GM12878 (cell line): ENCODE results near the gene CCR5AS.

Source experiments
- ATAC-seq: fragments of 200-7000 bp; cut with Tn5 transposase; 3 replicates; pipeline ENCODE4 v1.9.1; 2020; ENCODE audit warnings: mild to moderate bottlenecking, moderate library complexity
- BruUV-seq: library from RNA; stranded (reverse); fragments of 400-500 nt; replicated peaks from 2 replicates; lab custom pipeline; 2021; lab: Mats Ljungman, UMichigan
- CTCF ChIA-PET: fragments of 300-600 bp; sonication (Branson Sonifier 250); formaldehyde crosslinking; extraction: SDS; loops from one replicate; lab custom pipeline; 2021; ENCODE audit warnings: inconsistent platforms; lab: Yijun Ruan, JAX
- POLR2A ChIA-PET: fragments of 350-600 bp; formaldehyde crosslinking; extraction: SDS; loops from one replicate; lab custom pipeline; 2021; ENCODE audit warnings: inconsistent platforms; lab: Charles Lee
- RAD21 ChIA-PET: fragments of 300-600 bp; sonication (Branson Sonifier 250); formaldehyde crosslinking; loops from one replicate; lab custom pipeline; 2023; ENCODE audit warnings: antibody characterized with exemption; ENCODE audit not compliant: unreplicated experiment; lab: Charles Lee
- SMC1A ChIA-PET: fragments of 300-600 bp; sonication (Branson Sonifier 250); formaldehyde crosslinking; loops from one replicate; lab custom pipeline; 2023; ENCODE audit not compliant: unreplicated experiment, uncharacterized antibody; lab: Charles Lee
- DNase-seq: peaks from one replicate; pipeline ENCODE4 v3.0.0-alpha.2; 2011; ENCODE audit warnings: low read depth, low spot score
- FAIRE-seq: peaks from 3 replicates; lab custom pipeline; 2011; peaks lifted over from hg19 to GRCh38; lab: Jason Lieb, UNC
- H2AFZ ChIP-seq: 2 replicates; pipeline ENCODE4 v1.6.0; 2011; ENCODE audit warnings: low read depth, low read length, control low read depth; ENCODE audit not compliant: control insufficient read depth
- H3K27ac ChIP-seq: 2 replicates; pipeline ENCODE4 v1.5.1; 2011; ENCODE audit warnings: control low read depth; ENCODE audit not compliant: control insufficient read depth, insufficient read depth
- H3K27me3 ChIP-seq, 2 experiments: replicated peaks in 1 of 2; 2 replicates each; pipeline versions ENCODE4 v1.6.0 to v1.6.1; 2011; ENCODE audit warnings: low read length in 1 of 2; ENCODE audit not compliant: control insufficient read depth in 2 of 2, insufficient read depth in 2 of 2
- H3K36me3 ChIP-seq, 2 experiments: 2 replicates each; pipeline ENCODE4 v1.5.1; 2011; ENCODE audit warnings: low read length in 1 of 2; ENCODE audit not compliant: control insufficient read depth in 2 of 2, insufficient read depth in 2 of 2
- H3K4me1 ChIP-seq: 2 replicates; pipeline ENCODE4 v1.6.1; 2011; ENCODE audit warnings: mild to moderate bottlenecking, low read length, moderate library complexity, mixed read lengths; ENCODE audit not compliant: control insufficient read depth, insufficient read depth
- H3K4me2 ChIP-seq: 2 replicates; pipeline ENCODE4 v1.6.0; 2011; ENCODE audit warnings: control low read depth; ENCODE audit not compliant: control insufficient read depth, insufficient read depth
- H3K4me3 ChIP-seq: fragments of 200-600 bp; sonication (generic); 2 replicates; pipeline ENCODE4 v1.5.1; 2016
- H3K79me2 ChIP-seq: 2 replicates; pipeline ENCODE4 v1.6.0; 2011; ENCODE audit warnings: low read length; ENCODE audit not compliant: control insufficient read depth, insufficient read depth
- H3K9ac ChIP-seq: 2 replicates; pipeline ENCODE4 v1.8.0; 2011; ENCODE audit warnings: low read length, control low read depth, mixed read lengths; ENCODE audit not compliant: control insufficient read depth, insufficient read depth
- H3K9me3 ChIP-seq: replicated peaks from 3 replicates; pipeline ENCODE4 v1.5.1; 2011; ENCODE audit warnings: mild to moderate bottlenecking, low read length; ENCODE audit not compliant: control insufficient read depth, insufficient read depth
- H4K20me1 ChIP-seq: 2 replicates; pipeline ENCODE4 v1.6.0; 2011; ENCODE audit not compliant: control insufficient read depth, insufficient read depth
- BHLHE40 ChIP-seq, 2 experiments: fragments of 450-650 bp in 1 of 2; IDR thresholded peaks; 2 replicates each; pipeline ENCODE4 v1.6.1; 2011 to 2017; ENCODE audit warnings: low read depth in 2 of 2, borderline replicate concordance in 1 of 2, improper control_type of control experiment in 1 of 2, low read length in 1 of 2, mild to moderate bottlenecking in 1 of 2
- CBX5 ChIP-seq: sonication (generic); IDR thresholded peaks from 2 replicates; pipeline ENCODE4 v1.6.1; 2016; ENCODE audit warnings: low read depth, moderate library complexity, mild to moderate bottlenecking, inconsistent platforms
- CTCF ChIP-seq, 3 experiments: IDR thresholded peaks in 2 of 3; conservative IDR thresholded peaks in 1 of 3; 2 replicates each; pipeline ENCODE4 v1.5.1; 2011; ENCODE audit warnings: low read depth in 3 of 3, low read length in 3 of 3, mild to moderate bottlenecking in 3 of 3, control low read depth in 2 of 3, moderate library complexity in 2 of 3, inconsistent platforms in 1 of 3, mixed read lengths in 1 of 3; ENCODE audit not compliant: control insufficient read depth in 2 of 3, insufficient read depth in 1 of 3; ENCODE audit errors: extremely low read depth in 1 of 3
- EGR1 ChIP-seq, 2 experiments: IDR thresholded peaks; 1 replicate in 1 of 2; 2 replicates in 1 of 2; pipeline ENCODE4 v1.6.1; 2011 to 2012; ENCODE audit warnings: low read depth in 2 of 2, low read length in 2 of 2, borderline replicate concordance in 1 of 2, mild to moderate bottlenecking in 1 of 2, moderate library complexity in 1 of 2
- ETV6 ChIP-seq, 2 experiments: fragments of 450-650 bp in 1 of 2; IDR thresholded peaks in 1 of 2; conservative IDR thresholded peaks in 1 of 2; 2 replicates each; pipeline ENCODE4 v1.6.1; 2014; ENCODE audit warnings: antibody characterized with exemption in 1 of 2, borderline replicate concordance in 1 of 2, low read depth in 1 of 2, mild to moderate bottlenecking in 1 of 2, moderate library complexity in 1 of 2
- IKZF1 ChIP-seq: fragments of 450-650 bp; conservative IDR thresholded peaks from 2 replicates; pipeline ENCODE4 v1.6.1; 2017; ENCODE audit warnings: antibody characterized with exemption, mild to moderate bottlenecking
- IRF4 ChIP-seq: IDR thresholded peaks from 2 replicates; pipeline ENCODE4 v1.6.1; 2011; ENCODE audit warnings: low read depth, low read length
- NBN ChIP-seq: fragments of 450-650 bp; IDR thresholded peaks from 2 replicates; pipeline ENCODE4 v1.6.1; 2016
- NRF1 ChIP-seq: conservative IDR thresholded peaks from 2 replicates; pipeline ENCODE4 v1.6.1; 2011; ENCODE audit warnings: mild to moderate bottlenecking, low read depth, low read length, improper control_type of control experiment
- POU2F2 ChIP-seq: IDR thresholded peaks from 3 replicates; pipeline ENCODE4 v1.6.1; 2011; ENCODE audit warnings: low read depth, mild to moderate bottlenecking, low read length, borderline replicate concordance
- RAD21 ChIP-seq: IDR thresholded peaks from 2 replicates; pipeline ENCODE4 v1.6.1; 2011; ENCODE audit warnings: mild to moderate bottlenecking, low read depth, low read length, moderate library complexity; ENCODE audit not compliant: insufficient read depth
- SMARCA5 ChIP-seq: fragments of 450-650 bp; IDR thresholded peaks from 2 replicates; pipeline ENCODE4 v1.6.1; 2017; ENCODE audit warnings: mild to moderate bottlenecking
- SMC3 ChIP-seq: IDR thresholded peaks from 2 replicates; pipeline ENCODE4 v1.6.1; 2011; ENCODE audit warnings: low read length, improper control_type of control experiment, borderline replicate concordance
- SPI1 ChIP-seq: IDR thresholded peaks from 2 replicates; pipeline ENCODE4 v1.6.1; 2011; ENCODE audit warnings: low read depth, mild to moderate bottlenecking, low read length, moderate library complexity, borderline replicate concordance; ENCODE audit not compliant: insufficient read depth
- YY1 ChIP-seq: IDR thresholded peaks from 2 replicates; pipeline ENCODE4 v1.6.1; 2011; ENCODE audit warnings: low read depth, mild to moderate bottlenecking, low read length
- WGBS: methylation state at CpG from one replicate; pipeline ENCODE4 v1.1.6; 2016; ENCODE audit warnings: low lambda C conversion rate; ENCODE audit not compliant: insufficient replicate concordance, insufficient coverage; ENCODE audit errors: missing lambda C conversion rate; 5-methylcytosine and 5-hydroxymethylcytosine counted together
- in situ Hi-C: fragments of 300-500 bp; cut with MboI; formaldehyde crosslinking; loops from 9 replicates; pipeline ENCODE4 v1.14.3; 2018; ENCODE audit warnings: mixed read lengths
- intact Hi-C: fragments of 100-400 bp; cut with micrococcal nuclease; formaldehyde crosslinking; loops from one replicate; pipeline ENCODE4 v1.14.2; 2022; ENCODE audit not compliant: unreplicated experiment

CCR5AS gene

GRCh38 chr3:46368569-46368968, 38.3 kb downstream of the CCR5AS start:
- TF ChIP-seq NBN (0 out of 2 replicates have a peak, but pooled peaks have one; percentile 19), RAD21 (peak; percentile 87), NRF1 (no peak), SMARCA5 (no peak), YY1 (peak; percentile 62; the same call in 1 of the 2 replicates), EGR1 (IDR thresholded peaks at IDR 0.05; ENCODE audit: borderline replicate concordance in 1 of 2, low read depth in 2 of 2, low read length in 2 of 2) (0 out of 3 replicates have a peak, but pooled peaks of 1 of the 2 experiments have one; percentile 6), BHLHE40 (IDR thresholded peaks at IDR 0.05; ENCODE audit: borderline replicate concordance in 1 of 2, low read depth in 2 of 2, low read length in 1 of 2) (peak in 1 of 2 experiments; percentile 13; a peak in 1 of 4 replicates), IKZF1 (no peak), POU2F2 (0 out of 3 replicates have a peak, but pooled peaks have one; percentile 14), CTCF (IDR thresholded peaks at IDR 0.05 in 2 of 3, conservative IDR thresholded peaks at IDR 0.05 in 1 of 3; ENCODE audit: control insufficient read depth in 2 of 3, extremely low read depth in 1 of 3, insufficient read depth in 1 of 3, low read depth in 3 of 3, low read length in 3 of 3) (peak; percentile 64 to 74 (median 72)), ETV6 (conservative IDR thresholded peaks at IDR 0.05 in 1 of 2, IDR thresholded peaks at IDR 0.05 in 1 of 2; ENCODE audit: borderline replicate concordance in 1 of 2, low read depth in 1 of 2) (peak in 1 of 2 experiments; percentile 42; a peak in 1 of 4 replicates), CBX5 (0 out of 2 replicates have a peak, but pooled peaks have one; percentile 33), SMC3 (peak; percentile 84), SPI1 (peak; percentile 47; the same call in 1 of the 2 replicates), IRF4 (0 out of 2 replicates have a peak, but pooled peaks have one; percentile 49)
- intact Hi-C loops, result loop anchor here (1.0 kb wide), 5 partner anchors 92 to 279 kb away; partner anchors contain the start of gene CCR1
- Histone ChIP-seq H4K20me1 (no peaks in the 10 kb centered on the region), H3K9ac (no peak overlapping the region), H3K27me3 (no peaks in the 10 kb centered on the region), H3K9me3 (no peaks in the 10 kb centered on the region), H3K27ac (no peak overlapping the region), H3K4me3 (no peak overlapping the region), H3K4me1 (peaks cover 14% of the 10 kb centered on the region), H2AFZ (peak overlapping the region; percentile 46; the same call in 1 of the 2 replicates), H3K79me2 (no peaks in the 10 kb centered on the region), H3K36me3 (no peaks in the 10 kb centered on the region), H3K4me2 (no peak overlapping the region)
- in situ Hi-C loops, result no loop called here
- WGBS, result 1% methylated on average over 7 of the region's 7 CpGs
- RAD21 ChIA-PET, result interaction anchor here (0.7 to 13.5 kb wide), 40 partner anchors 9 to 439 kb away, joined by 3 to 421 read pairs (median 7); partner anchors contain the start of genes CCR1 and CCR2
- FAIRE-seq (peak; percentile 88), DNase-seq (peak; percentile 70), ATAC-seq (peak; percentile 89)
- CTCF ChIA-PET, result interaction anchor here (0.6 to 21.1 kb wide), 42 partner anchors 9 to 429 kb away, joined by 3 to 714 read pairs (median 6); partner anchors contain the start of gene CCR1
- POLR2A ChIA-PET, result interaction anchor here (0.6 to 5.9 kb wide), 11 partner anchors 46 to 676 kb away, joined by 3 to 22 read pairs (median 5); partner anchors contain the start of gene CCR1
- no TSS peak for BruUV-seq
- SMC1A ChIA-PET, result interaction anchor here (0.6 to 15.8 kb wide), 44 partner anchors 8 to 430 kb away, joined by 3 to 581 read pairs (median 8); partner anchors contain the start of genes CCR1 and CCR2
